ENCODE data around the gene RAB3GAP1.
"Not testable (repeated sequence)": the region's sequence is repeated elsewhere in the genome, so short reads cannot be mapped to it uniquely, and the experiment has no call there.

RAB3GAP1 gene

DNA sequence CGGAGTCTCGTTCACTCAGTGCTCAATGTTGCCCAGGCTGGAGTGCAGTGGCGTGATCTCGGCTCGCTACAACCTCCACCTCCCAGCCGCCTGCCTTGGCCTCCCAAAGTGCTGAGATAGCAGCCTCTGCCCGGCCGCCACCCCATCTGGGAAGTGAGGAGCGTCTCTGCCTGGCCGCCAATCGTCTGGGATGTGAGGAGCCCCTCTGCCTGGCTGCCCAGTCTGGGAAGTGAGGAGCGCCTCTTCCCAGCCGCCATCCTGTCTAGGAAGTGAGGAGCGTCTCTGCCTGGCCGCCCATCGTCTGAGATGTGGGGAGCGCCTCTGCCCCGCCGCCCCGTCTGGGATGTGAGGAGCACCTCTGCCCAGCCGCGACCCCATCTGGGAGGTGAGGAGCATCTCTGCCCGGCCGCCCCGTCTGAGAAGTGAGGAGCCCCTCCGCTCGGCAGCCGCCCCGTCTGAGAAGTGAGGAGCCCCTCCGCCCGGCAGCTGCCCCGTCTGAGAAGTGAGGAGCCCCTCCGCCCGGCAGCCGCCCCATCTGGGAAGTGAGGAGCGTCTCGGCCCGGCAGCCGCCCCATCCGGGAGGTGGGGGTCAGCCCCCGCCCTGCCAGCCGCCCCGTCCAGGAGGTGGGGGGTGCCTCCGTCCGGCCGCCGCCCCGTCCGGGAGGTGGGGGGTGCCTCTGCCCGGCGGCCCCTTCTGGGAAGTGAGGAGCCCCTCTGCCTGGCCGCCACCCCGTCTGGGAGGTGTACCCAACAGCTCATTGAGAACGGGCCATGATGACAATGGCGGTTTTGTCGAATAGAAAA is 53.6 kb downstream of the RAB3GAP1 start:
- DNase-seq (ENCODE audit: low read depth, low spot score), result not testable (repeated sequence)

DNA sequence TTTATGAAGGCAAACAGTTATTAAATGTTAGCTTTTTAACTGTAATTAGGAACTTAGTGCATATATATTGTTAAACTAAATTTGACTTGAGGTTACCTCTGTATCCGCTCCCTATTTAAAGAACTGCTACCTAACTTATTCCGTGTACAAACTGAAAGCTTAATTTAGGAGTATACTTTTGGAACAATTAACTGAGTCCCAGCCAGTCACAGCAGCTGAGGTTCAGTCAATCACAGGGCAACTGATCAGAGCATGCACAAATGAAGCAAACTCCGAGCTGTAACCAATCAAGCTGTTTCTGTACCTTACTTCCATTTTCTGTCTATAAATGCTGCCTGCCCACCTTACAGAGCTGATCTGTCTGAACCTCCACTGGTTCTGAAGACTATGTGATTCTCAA is 61.2 kb downstream of the RAB3GAP1 start:
- no peak for DNase-seq (ENCODE audit: low read depth, low spot score)

DNA sequence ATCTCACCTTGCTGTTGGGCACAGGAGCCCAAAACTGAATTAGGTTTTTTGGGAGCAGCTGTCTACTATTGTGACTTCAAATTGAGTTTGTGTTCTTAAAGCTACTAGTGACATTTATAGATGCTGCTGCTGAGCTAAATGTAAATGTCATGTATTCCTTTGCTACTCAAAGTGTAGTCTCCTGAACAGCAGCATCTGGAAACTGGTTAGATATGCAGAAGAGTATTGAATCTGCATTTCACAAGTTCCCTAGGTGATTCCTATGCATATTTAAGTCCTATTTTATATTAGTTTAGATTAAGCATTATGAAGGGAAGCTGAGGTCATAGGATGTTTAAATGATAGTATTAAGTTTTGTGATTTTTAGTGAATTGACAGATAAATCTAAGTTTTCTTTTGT is 67.5 kb downstream of the RAB3GAP1 start:
- no peak for DNase-seq (ENCODE audit: low read depth, low spot score)

DNA sequence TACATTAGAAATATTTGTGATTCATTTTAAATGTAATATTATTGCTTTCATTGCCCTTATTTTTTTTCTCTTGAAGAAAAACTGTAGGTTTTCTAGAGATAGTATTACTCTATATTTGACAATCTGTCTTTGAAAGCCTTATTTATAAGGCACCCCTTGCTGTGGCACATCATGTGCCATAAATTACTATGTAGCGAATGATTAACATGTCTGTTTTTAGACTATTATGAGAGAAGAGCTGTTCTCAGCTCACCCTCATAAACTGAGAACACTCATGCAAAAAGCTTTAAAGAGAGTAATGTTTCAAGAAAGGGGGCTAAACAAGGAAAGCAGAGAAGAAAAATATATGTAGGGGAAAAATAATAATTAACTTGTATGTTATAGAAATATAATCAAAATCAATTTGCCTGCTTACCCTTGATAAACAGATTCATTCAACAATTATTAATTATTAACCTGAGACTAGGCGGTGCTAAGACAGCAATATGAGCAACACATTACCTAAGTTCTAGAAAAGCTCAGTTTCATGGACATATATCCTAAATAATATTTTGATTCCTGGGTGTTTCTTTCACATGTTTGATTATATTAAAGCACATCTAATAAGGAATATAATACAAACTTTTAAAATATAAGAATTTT is 69.0 kb downstream of the RAB3GAP1 start:
- DNase-seq (ENCODE audit: low read depth, low spot score), result no peak

DNA sequence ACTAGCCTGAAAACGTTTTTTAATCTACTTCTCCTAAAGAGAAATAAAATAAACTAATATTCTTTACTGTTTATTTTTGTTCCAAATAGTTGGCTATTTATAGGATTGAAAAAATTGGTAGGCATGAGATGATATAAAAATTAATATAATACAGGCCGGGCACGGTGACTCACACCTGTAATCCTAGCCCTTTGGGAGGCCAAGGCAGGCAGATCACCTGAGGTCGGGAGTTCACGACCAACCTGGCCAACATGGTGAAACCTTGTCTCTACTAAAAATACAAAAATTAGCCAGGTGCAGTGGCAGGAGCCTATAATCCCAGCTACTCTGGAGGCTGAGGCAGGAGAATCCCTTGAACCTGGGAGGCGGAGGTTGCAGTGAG is 69.6 kb downstream of the RAB3GAP1 start:
- not testable (repeated sequence) for DNase-seq (ENCODE audit: low read depth, low spot score)

DNA sequence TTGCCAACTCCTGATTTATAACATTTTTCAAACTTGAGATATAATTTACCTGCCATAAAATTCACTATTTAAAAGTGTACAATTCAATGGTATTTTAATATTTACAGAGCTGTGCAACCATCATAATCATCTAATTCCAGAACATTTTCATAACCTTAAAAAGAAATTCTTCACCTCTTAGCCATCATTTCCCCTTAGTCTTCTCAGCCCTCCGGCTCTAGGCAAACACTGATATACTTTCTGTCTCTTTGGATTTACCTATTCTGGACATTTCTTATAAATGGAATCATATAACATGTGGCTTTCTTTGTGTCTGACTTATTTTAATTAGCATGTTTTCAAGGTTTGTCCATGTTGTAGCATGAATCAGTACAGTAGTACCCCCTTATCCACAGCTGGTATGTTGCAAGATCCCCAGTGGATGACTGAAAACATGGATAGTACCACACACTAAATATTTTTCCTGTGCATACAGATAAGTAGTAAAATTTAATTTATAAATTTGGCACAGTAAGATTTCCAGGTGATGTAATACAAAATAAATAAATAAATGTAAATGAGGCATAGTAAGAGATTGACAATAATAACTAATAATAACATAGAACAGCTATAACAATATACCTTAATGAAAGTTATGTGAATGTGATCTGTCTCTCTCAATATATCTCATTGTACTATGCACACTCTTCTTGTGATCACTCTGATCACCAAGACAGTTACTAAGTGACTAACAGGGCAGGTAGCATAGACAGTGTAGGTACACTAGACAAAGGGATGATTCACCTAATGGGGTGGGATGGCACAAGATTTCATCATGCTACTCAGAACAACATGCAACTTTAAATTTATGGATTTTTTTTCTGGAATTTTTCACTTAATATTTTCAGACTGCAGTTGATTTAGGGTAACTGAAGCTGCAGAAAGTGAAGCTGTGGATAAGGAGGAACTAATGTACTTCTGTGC is 73.1 kb downstream of the RAB3GAP1 start:
- no peak for DNase-seq (ENCODE audit: low read depth, low spot score)

DNA sequence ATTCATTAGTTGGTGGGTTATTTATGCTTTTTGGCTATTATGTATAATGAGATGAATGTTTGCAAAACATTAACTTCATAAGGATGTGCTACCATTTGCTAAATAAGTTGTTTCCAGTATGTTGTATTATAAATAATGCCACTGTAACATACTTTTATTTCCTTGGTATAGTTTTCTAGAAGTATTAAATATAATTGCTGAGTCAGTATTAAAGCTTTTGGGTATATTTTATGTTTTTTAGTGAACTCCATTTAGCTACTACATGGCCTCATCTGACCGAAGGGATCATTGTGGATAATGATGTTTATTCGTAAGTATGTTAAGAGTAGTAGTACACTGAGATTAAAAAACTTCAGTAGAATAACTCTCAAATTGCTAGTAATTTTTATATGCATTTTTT is 73.8 kb downstream of the RAB3GAP1 start:
- no peak for DNase-seq (ENCODE audit: low read depth, low spot score)

DNA sequence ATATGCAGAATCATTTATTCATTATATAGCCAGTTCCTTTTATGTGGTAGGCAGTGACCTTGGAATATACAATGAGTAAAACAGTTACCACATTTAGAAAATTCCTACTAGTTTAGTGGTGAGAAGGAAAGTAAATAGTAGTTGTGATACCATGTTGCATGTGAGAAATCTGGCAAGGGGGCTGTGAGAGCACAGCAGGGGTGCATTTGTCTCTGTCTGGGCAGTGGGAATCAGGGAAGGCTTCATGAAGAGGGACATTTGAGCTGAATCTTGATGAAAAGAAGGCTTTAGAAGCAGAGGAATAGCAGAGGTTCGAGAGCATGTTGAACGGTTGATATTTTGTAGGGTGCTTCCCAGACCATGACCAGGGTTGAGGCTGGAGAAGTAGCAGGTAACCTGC is 78.7 kb downstream of the RAB3GAP1 start:
- no peak for DNase-seq (ENCODE audit: low read depth, low spot score)

DNA sequence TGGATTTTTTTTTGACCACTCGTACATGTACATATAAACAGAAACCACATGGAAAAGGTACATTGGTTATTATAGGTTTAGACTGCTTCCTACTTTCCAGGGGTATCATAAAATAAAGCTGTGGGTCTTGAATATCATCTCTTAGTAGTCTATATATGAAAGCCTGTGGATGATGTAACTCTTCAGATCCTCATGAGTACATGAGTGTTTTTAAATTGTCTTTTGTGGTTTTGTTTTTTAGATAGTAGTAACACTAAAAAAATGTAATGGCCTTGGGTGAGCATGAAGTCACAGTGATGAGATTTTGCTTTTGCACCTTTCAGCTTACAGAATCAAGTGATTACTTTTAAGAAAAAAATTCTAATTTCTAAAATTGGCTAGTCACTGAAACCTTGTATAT is 80.2 kb downstream of the RAB3GAP1 start:
- no peak for DNase-seq (ENCODE audit: low read depth, low spot score)

DNA sequence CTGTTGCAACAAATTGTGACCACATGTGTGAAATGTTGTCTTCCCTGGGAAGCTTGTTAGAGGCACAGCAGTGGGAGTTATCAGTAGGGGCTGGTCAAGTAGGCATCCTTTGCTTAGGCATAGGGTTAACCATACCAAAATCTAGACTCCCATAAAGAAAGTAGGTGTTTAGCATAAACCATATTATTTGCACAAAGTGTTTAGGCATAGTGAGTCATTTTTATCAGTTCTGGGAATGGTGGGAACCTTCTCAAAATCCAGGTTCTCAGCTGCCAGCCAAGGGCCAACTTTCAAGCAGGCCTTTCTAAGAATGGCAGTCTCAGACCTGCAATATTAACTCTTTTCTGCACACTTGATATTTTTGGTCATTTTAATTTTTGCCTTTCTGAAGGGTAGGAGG is 88.5 kb downstream of the RAB3GAP1 start:
- no peak for DNase-seq (ENCODE audit: low read depth, low spot score)

DNA sequence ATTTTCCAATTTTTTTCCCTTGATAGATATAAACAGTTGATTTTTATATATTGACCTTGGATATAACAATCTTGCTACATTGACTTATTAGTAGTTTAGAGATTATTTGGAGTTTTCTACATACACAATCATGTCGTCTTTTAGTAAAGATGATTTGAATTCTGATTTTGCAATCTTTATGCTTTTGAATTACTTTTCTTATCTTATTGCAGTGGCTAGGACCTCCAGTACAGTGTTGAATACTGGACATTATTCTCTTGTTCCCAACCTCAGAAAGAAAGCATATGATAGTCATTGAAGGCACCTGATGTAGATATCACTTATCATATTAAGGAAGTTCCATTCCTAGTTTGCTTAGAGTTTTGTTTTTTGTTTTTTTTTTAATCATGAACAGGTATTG is 90.2 kb downstream of the RAB3GAP1 start:
- no peak for DNase-seq (ENCODE audit: low read depth, low spot score)

DNA sequence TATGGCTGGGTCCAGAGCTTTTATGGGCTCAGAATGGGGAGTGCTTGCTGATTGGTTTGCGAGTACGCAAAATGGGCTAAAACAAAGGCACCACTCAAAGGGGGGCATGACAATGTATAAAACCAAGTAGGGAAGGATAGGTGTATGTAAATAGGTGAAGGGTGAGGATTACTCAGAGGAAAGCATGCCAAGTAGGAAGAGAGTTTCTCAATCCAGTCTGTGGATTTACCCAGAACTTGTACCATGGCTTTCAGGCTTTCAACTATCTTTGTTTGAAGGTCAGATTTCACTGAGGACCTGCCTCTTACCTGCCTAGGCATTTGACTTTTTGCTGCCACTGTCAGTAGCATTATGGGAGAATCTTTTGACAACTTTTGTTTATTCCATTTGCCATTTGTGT is 92.3 kb downstream of the RAB3GAP1 start:
- DNase-seq (ENCODE audit: low read depth, low spot score), result no peak

DNA sequence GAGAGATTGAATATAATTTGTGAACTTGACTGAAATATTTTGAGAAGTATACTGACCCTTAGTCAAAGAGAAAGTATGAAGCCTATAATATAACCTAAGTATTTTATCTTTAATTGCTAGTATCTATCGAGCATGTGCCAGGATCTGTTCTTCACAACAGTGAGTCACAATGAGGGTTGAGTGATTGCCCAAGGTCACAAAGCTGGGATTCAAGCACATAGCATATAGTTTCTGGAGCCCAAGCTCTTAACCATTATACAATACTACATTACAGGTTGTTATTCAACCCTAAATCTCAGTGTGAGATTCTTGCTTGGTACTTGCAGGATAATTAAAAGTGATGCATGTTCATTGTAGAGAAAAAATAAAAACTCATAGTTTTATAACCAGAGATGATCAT is 97.2 kb downstream of the RAB3GAP1 start:
- no peak for DNase-seq (ENCODE audit: low read depth, low spot score)

DNA sequence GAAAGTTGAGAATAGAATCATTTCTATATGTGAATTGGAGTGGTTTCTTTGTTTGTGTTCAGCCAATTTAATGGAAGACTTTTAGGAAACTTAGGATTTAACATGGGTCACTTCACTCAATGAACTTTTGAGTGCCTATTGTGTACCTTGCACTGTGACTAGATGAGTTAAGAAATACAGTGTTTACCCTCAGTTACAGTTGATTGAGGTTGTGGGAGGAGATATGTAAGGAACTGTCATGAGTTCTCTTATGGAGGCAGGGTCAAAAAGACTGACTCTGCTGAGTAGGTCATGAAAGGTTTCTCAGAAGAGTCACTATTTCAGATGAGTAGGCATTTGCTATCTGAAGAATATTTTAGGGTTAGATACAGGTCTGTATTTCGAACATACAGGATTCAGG is 98.6 kb downstream of the RAB3GAP1 start:
- no peak for DNase-seq (ENCODE audit: low read depth, low spot score)

DNA sequence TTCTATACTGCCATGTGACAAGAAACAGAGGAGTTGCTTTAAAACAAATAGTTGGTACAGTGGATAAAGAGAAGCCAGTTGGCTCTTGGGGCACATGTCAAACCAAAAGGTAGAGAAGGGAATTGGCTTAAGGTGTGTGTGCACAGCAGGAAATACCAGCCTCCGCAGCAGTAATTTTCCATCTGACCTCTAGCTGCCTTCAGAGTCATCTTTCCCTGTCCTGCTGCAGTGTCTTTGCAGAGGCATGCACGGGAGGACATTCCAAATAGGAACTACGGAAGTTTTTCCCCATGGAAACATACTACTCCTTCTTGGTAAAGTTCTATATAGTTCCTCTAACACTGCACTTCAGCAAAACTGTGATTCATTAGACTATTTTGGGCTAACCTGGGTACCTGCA is 99.5 kb downstream of the RAB3GAP1 start:
- DNase-seq (ENCODE audit: low read depth, low spot score), result no peak

DNA sequence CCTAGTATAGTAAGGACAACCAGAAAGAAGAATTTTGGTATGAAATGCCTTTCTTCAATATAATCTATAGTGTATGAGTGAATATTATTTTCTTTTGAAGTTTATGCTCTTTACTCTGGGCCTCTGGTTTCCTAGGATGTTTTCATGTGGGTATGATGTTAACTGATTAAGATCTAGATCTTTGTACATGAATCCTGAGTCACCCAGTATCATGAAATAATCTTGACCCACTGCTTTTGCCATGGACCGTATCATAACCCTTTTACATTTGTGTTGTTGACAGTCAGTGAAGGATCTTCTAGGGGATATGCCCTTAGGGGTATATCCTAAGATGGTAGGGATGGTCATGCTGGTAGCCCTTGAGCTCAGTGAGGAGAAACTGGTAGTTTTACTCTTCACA is 100.3 kb downstream of the RAB3GAP1 start:
- DNase-seq (ENCODE audit: low read depth, low spot score), result no peak

DNA sequence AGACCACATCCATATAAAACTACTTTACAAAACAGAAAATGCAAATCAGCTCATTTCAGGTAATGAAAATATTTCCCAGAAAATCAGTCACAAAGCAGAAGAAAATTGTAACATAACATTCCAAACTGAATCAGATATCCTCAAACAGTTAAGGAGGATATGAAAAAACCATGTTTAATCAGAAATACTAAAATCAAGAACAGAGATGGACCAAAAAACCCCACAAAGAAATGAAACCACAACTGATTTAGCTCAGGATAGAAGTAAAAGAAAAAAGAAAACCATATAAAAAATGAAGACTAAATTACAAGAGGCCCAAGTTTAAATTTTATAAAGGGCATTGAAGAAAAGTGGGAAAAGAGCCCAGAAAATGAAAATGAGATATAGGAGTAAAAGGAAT is 102.9 kb downstream of the RAB3GAP1 start:
- DNase-seq (ENCODE audit: low read depth, low spot score), result no peak

DNA sequence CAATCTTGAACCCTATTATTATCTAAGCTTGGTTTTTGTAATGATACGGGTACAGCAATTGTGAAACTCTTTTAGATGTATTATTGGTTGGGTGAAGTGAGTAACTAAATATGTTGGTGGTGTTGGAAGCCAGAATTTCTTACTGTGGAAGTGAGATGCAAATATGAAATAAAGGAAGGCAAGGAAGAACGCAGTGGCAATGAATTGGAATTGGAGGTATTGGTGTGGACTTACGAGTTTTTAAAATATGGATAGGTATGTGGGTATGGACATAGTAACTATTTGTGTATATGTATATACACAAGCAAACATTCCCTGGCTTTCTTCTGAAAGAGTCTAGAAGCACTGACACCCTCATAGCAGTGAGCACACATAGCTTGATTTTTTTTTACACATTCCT is 105.8 kb downstream of the RAB3GAP1 start:
- DNase-seq (ENCODE audit: low read depth, low spot score), result no peak

DNA sequence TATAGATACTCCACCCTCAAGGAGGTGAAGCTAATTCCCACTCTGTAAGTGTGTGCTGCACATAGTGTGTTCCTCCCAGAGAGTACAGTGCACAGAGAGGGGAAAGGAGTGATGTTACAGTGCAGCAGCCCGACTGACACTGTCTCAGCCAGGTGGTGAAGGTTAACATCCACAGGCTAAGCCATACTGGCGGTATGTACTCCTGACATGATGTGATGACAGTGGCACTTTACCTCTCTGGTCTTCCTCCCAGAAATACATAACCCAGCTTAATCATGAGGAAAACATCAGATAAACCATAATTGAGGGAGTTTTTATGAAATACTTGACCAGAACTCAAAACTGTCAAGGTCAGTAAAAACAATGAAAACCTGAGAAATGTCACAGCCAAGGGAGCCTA is 107.1 kb downstream of the RAB3GAP1 start:
- no peak for DNase-seq (ENCODE audit: low read depth, low spot score)

DNA sequence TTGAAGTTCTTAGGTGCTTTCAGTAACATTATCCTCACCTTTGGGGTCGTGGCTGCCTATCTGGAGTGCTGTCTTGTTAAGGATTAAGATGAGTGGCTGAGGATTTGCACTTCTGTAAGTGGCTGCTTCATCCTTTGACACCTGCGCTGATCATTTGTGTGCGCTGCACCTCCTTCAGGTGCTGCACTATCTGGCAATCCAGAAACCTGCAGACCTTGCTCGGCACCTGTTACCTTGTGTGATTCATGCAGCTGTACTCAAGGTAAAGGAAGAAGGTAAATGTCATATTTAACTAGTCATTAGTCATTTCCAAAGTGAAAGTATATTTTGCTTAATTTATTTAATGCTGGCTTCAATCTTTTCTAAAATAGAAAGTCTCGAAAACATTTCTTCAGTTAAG is 110.3 kb downstream of the RAB3GAP1 start:
- no peak for DNase-seq (ENCODE audit: low read depth, low spot score)

DNA sequence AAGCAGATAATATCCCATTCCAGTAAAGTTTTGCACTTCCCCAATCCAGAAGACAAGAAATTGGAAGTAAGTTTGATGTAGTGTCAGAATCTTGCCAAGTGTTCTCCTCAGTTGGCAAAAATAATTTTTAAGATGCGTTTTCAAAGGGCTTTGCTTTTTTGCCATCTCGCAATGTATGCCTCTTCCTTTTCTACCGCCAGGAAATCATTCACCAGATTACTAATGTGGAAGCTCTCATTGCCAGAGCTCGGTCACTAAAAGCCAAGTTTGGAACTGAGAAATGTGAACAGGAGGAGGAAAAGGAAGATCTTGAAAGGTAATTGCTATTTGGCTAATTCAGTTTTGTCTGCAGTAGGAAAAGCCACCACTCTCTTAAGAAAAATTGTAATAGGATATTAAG is 110.7 kb downstream of the RAB3GAP1 start:
- DNase-seq (ENCODE audit: low read depth, low spot score), result no peak

DNA sequence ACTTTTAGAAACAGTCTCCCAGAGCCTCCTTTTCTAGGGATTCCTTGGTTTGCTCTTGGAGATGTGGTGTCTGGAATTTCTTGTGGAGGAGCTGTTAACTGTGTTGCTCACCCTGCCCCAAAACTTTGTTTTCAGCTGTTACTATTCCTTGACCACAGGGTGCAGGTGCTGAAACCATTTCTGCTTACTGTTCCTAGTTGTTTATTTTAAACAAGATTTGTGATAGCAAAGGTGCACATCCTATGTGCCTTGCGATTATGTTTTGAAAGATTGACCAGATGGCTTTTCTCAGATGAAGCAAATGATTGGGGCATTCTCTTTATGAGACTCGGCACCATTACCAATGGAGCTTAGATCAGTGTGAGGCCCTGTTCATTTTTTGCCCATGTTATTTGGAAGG is 111.2 kb downstream of the RAB3GAP1 start:
- no peak for DNase-seq (ENCODE audit: low read depth, low spot score)
